Activated CD4-positive, alpha-beta T cell treated with anti-CD3 and anti-CD28 coated beads for 24 hours (primary cell): Measurements from ENCODE around the gene AP2B1.

Experiments used
- DNase-seq, 2 donors: peaks; one replicate each; pipeline ENCODE4 v3.0.0-alpha.2; 2020; ENCODE audit warnings: low read depth in 2 of 2

The AP2B1 gene

GRCh38 chr17:35627417-35627816 lies 40.3 kb downstream of the AP2B1 start:
- DNase-seq = no peak

GRCh38 chr17:35630530-35631148 lies 43.5 kb downstream of the AP2B1 start:
- DNase-seq = no peak

- DNase-seq = no peak
These were observed 53.9 kb downstream of the AP2B1 start for GRCh38 chr17:35641032-35641431.

- no peak for DNase-seq
These were observed 58.8 kb downstream of the AP2B1 start for GRCh38 chr17:35645923-35646322.

GRCh38 chr17:35651467-35651866 lies 64.3 kb downstream of the AP2B1 start:
- no peak for DNase-seq

- DNase-seq = no peak
These were observed 66.7 kb downstream of the AP2B1 start for GRCh38 chr17:35653619-35654361.

GRCh38 chr17:35655303-35655702 lies 68.2 kb downstream of the AP2B1 start:
- no peak for DNase-seq

- no peak for DNase-seq
These were observed 73.8 kb downstream of the AP2B1 start for GRCh38 chr17:35660902-35661301.

GRCh38 chr17:35664685-35665084 lies 77.6 kb downstream of the AP2B1 start:
- DNase-seq = no peak

GRCh38 chr17:35665662-35666061 lies 78.5 kb downstream of the AP2B1 start:
- no peak for DNase-seq

- no peak for DNase-seq
These were observed 78.9 kb downstream of the AP2B1 start for GRCh38 chr17:35666070-35666469.

GRCh38 chr17:35666967-35667532 lies 79.9 kb downstream of the AP2B1 start:
- DNase-seq = no peak

GRCh38 chr17:35668802-35669201 lies 81.7 kb downstream of the AP2B1 start:
- no peak for DNase-seq

- no peak for DNase-seq
These were observed 87.4 kb downstream of the AP2B1 start for GRCh38 chr17:35674552-35674951.

GRCh38 chr17:35676441-35676840 lies 89.3 kb downstream of the AP2B1 start:
- DNase-seq = no peak

- DNase-seq = no peak
These were observed 92.0 kb downstream of the AP2B1 start for GRCh38 chr17:35679007-35679682.

GRCh38 chr17:35683591-35683990 lies 96.5 kb downstream of the AP2B1 start:
- DNase-seq = no peak

- no peak for DNase-seq
These were observed 97.1 kb downstream of the AP2B1 start for GRCh38 chr17:35684055-35684802.

- DNase-seq = no peak
These were observed 105.5 kb downstream of the AP2B1 start for GRCh38 chr17:35692512-35693210.

GRCh38 chr17:35693662-35694061 lies 106.5 kb downstream of the AP2B1 start:
- no peak for DNase-seq

GRCh38 chr17:35694906-35695305 lies 107.8 kb downstream of the AP2B1 start:
- DNase-seq = no peak
